Immature natural killer cell (primary cell): ENCODE measurements around the gene GPC6. TPM values are rescaled to one million over a fixed set of nuclear protein-coding genes. Genes with fewer than 3 reads are reported as not detected.
"Not testable (repeated sequence)": the region's sequence is repeated elsewhere in the genome, so short reads cannot be mapped to it uniquely, and the experiment has no call there.

Source experiments
- DNase-seq, 3 donors: peaks; one replicate each; pipeline ENCODE4 v3.0.0; 2022; ENCODE audit warnings: mixed read lengths in 1 of 3
- H3K27ac Mint-ChIP-seq, 6 donors: one replicate each; pipeline ENCODE4 v1.8.0; 2020; ENCODE audit warnings: mixed read lengths in 6 of 6, mild to moderate bottlenecking in 5 of 6, inconsistent platforms in 4 of 6, moderate library complexity in 3 of 6
- H3K27me3 Mint-ChIP-seq, 3 donors: one replicate each; pipeline ENCODE4 v1.8.0; 2020 to 2021; ENCODE audit warnings: low read depth in 3 of 3, mild to moderate bottlenecking in 3 of 3, mixed read lengths in 3 of 3, moderate library complexity in 3 of 3, inconsistent platforms in 1 of 3
- H3K36me3 Mint-ChIP-seq, 3 donors: one replicate each; pipeline ENCODE4 v1.8.0; 2020; ENCODE audit warnings: mixed read lengths in 3 of 3, inconsistent platforms in 2 of 3, mild to moderate bottlenecking in 2 of 3
- H3K4me1 Mint-ChIP-seq, 2 donors: one replicate each; pipeline ENCODE4 v1.8.0; 2020; ENCODE audit warnings: inconsistent platforms in 2 of 2, mild to moderate bottlenecking in 2 of 2, mixed read lengths in 2 of 2, moderate library complexity in 1 of 2
- H3K4me3 Mint-ChIP-seq, 5 donors: one replicate each; pipeline ENCODE4 v1.8.0; 2020; ENCODE audit warnings: mild to moderate bottlenecking in 5 of 5, mixed read lengths in 5 of 5, inconsistent platforms in 3 of 5, moderate library complexity in 3 of 5
- H3K9me3 Mint-ChIP-seq, 6 donors: one replicate each; pipeline ENCODE4 v1.8.0; 2020; ENCODE audit warnings: mild to moderate bottlenecking in 6 of 6, mixed read lengths in 6 of 6, inconsistent platforms in 4 of 6, moderate library complexity in 3 of 6
- polyA plus RNA-seq, 3 donors: library from polyadenylated mRNA; unstranded; fragments of 300-500 nt; fragmentation: Illumina TruSeq; gene quantifications; one replicate each; pipeline ENCODE4 v1.2.3, GENCODE V29; 2021

Gene GPC6
- polyA plus RNA-seq, 3 donors from 2014 or later, result not detected

DNA sequence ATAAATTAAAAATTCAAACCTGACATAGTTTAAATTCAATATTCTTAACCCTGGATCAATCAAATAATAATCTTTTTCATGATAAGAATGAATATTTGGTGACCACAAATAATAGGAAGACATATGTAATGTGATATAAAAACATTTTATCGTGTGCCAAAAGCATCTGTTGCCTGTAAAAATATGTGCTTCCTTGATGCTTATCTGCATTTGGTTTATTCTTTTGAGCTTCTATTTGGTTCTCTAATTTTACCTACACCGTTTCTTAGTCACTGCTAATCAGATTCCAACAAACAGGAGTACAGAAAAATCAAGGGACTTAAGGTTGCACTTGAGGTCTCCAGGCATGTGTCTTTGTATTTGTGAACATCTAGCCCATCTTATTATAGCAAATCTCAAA lies 978.3 kb downstream of the GPC6 start:
- Mint-ChIP-seq H3K36me3 (no peaks in the 10 kb centered on the region), H3K4me3 (no peak overlapping the region), H3K27me3 (peaks cover 0 to 6% (median 2%) of the 10 kb centered on the region in 3 donors), H3K27ac (no peak overlapping the region), H3K4me1 (no peaks in the 10 kb centered on the region), H3K9me3 (peaks cover 0 to 2% (median 0%) of the 10 kb centered on the region in 6 donors)
- DNase-seq, result no peak

DNA sequence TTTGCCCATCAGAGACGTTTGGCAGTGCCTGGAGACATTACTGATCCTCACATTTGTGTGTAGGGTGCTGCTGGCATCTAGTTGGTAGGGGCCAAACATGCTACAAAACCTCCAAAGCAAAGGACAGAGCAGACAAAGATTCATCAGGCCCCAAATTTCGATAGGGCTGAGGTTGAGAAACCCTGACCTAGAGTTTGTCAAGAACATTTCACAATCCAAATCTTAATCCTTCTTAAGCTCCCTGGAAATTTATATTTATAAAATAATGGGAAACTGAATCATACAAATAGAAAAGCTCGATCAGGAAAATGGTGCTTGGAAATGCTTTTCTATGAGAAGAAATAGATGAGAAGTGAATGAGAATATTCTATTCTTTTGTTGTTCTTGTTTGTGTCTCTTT lies 979.3 kb downstream of the GPC6 start:
- peaks cover 0 to 2% (median 0%) of the 10 kb centered on the region in 6 donors for H3K9me3 Mint-ChIP-seq

DNA sequence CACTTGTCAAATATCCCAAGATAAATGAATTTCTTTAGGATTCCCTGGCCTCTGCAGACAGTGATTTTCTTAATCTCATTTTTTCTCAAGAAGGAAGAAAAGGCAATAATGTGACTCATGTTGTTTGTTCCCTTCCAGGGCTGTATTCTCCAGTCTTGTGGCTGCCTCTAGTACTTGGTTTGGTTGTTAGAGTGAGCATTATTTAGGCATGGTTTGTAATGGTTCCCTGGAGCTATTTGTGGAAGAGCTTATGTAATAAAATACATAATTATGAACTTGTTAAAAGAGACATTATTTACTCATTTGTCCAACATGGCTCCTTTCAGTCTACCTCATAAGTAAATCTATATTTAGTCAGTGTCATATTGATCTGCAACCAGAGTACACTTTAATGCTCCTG lies 982.5 kb downstream of the GPC6 start:
- Mint-ChIP-seq H3K27me3 (peaks cover 0 to 4% (median 2%) of the 10 kb centered on the region in 3 donors), H3K4me1 (no peaks in the 10 kb centered on the region), H3K27ac (no peak overlapping the region), H3K9me3 (no peaks in the 10 kb centered on the region), H3K36me3 (no peaks in the 10 kb centered on the region), H3K4me3 (no peak overlapping the region)
- no peak for DNase-seq

More for the DNA sequence above, 979.3 kb downstream of the GPC6 start:
- DNase-seq, result no peak
- H3K36me3 Mint-ChIP-seq, result no peaks in the 10 kb centered on the region
- no peaks in the 10 kb centered on the region for H3K4me1 Mint-ChIP-seq
- H3K27me3 Mint-ChIP-seq, result peaks cover 0 to 6% (median 2%) of the 10 kb centered on the region in 3 donors
- no peak overlapping the region for H3K4me3 Mint-ChIP-seq
- no peak overlapping the region for H3K27ac Mint-ChIP-seq

DNA sequence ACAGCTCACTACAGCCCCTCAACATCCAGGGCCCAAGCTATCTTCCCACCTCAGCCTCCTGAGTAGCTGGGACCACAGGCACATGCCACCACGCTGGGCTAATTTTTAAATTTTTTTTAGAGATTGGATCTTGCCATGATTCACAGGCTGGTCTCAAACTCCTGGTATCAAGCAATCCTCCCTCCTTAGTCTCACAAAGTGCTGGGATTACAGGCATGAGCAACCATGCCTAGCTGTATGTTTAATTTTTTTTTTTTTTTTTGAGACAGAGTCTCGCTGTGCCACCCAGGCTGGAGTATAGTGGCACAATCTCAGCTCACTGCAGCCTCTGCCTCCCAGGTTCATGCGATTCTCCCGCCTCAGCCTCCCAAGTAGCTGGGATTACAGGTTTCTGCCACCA lies 983.3 kb downstream of the GPC6 start:
- not testable (repeated sequence) for H3K27ac Mint-ChIP-seq, DNase-seq, H3K27me3 Mint-ChIP-seq, H3K36me3 Mint-ChIP-seq, H3K9me3 Mint-ChIP-seq, H3K4me1 Mint-ChIP-seq, H3K4me3 Mint-ChIP-seq

DNA sequence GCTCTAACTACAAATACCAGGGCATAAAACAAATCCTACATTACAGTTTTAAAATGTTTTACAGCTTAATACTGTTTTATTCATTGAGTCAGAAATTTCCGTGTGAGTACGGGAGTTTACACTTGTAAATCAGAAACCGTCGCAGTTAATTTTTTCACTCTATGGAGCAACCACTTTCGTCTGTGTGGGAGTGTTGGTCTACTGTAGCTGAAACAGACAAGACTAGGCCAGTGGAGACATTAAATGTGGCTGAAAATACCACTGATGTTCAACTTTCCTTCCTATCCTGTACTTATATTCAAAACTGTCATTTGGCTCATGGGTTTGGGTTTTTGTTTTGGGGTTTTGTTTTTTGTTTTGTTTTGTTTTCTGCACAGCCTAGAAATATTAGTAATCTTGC lies 984.2 kb downstream of the GPC6 start:
- H3K27ac Mint-ChIP-seq, result no peak overlapping the region
- H3K4me1 Mint-ChIP-seq, result no peaks in the 10 kb centered on the region
- H3K4me3 Mint-ChIP-seq, result no peak overlapping the region
- H3K9me3 Mint-ChIP-seq, result no peaks in the 10 kb centered on the region
- no peaks in the 10 kb centered on the region for H3K36me3 Mint-ChIP-seq
- no peak for DNase-seq
- peaks cover 0 to 4% (median 2%) of the 10 kb centered on the region in 3 donors for H3K27me3 Mint-ChIP-seq

DNA sequence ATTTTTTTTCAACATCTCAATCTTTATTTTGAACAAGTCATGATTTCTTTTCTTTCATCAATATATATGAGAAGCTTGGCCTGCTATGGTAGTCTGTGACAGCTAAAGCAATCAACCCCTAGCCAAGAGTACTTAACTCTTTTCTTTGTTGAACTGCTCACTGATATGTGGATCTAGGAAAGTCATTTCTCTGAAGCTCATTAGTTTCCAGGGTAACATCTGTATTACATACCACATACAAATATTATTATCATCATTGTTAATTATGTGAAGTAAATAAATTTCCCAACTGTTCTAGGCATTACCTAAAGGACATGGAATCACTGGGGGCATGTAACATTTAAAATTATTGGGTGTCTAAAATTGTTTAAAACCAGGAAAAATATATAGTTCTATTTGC lies 985.6 kb downstream of the GPC6 start:
- H3K27me3 Mint-ChIP-seq, result peaks cover 0 to 2% (median 0%) of the 10 kb centered on the region in 3 donors
- no peak overlapping the region for H3K4me3 Mint-ChIP-seq
- H3K36me3 Mint-ChIP-seq, result no peaks in the 10 kb centered on the region
- H3K9me3 Mint-ChIP-seq, result no peaks in the 10 kb centered on the region
- no peak for DNase-seq
- H3K4me1 Mint-ChIP-seq, result no peaks in the 10 kb centered on the region
- H3K27ac Mint-ChIP-seq, result no peak overlapping the region

DNA sequence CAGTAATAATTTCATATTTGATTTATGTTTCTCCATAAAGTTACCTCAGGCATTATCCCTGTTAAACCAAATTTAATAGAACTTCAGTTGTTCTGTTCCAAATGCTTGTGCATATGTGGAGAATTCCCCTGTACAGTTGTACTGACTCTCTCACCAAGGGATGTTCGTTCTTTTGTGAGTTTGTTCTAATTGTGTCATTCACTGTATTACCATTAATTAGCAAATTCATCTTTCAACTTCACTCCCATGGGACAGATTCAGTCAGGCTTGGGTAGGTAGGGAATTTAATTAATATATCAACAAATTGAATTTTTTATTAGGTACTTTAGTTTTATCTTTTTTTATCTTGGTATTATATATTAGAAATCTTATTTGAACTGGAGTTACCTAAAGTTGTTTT lies 987.5 kb downstream of the GPC6 start:
- Mint-ChIP-seq H3K27ac (no peak overlapping the region), H3K9me3 (no peaks in the 10 kb centered on the region), H3K36me3 (no peaks in the 10 kb centered on the region), H3K27me3 (no peaks in the 10 kb centered on the region), H3K4me3 (no peak overlapping the region), H3K4me1 (no peaks in the 10 kb centered on the region)
- DNase-seq, result no peak

DNA sequence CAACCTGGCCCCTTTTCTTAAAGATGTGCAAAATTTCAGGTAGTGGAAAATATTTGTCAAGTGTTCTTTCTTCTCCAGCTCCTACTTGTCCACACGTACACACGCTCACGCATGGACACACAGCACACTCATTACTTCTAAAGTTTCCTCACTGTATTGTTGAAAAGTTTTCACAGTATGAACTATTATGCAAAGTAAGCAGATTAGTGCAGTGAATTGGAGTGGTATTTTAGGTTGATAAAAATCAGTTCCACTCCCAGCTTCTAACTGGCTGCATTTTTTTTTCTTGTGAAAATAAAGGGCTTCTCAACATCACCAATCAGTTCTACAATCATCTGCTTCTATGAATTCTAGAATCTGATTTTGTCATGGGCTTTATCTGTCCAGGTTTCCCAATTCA lies 988.4 kb downstream of the GPC6 start:
- Mint-ChIP-seq H3K4me1 (no peaks in the 10 kb centered on the region), H3K9me3 (no peaks in the 10 kb centered on the region), H3K4me3 (no peak overlapping the region), H3K27me3 (no peaks in the 10 kb centered on the region), H3K36me3 (no peaks in the 10 kb centered on the region), H3K27ac (no peak overlapping the region)
- DNase-seq, result no peak

DNA sequence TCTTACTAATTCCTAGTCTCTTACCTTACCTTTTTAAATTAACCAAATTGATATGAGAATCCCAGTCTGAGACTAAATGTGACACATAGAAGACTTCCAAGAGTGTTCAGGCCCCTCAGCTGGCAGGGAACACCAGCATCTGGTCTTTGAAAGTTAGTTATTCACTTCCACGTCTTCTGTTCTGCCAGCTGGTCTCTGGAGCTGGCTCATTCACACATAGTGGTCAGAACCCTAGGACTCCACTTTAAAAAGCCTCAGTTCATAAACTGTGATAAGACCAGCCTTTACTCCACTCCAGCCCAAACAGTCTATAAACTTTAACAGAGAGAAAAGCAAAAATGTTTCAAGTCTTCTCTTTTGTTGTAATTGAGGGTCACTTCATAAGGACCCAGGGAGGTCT lies 989.9 kb downstream of the GPC6 start:
- Mint-ChIP-seq H3K36me3 (no peaks in the 10 kb centered on the region), H3K9me3 (no peaks in the 10 kb centered on the region), H3K27ac (no peak overlapping the region), H3K27me3 (no peaks in the 10 kb centered on the region), H3K4me1 (no peaks in the 10 kb centered on the region), H3K4me3 (no peak overlapping the region)
- no peak for DNase-seq

DNA sequence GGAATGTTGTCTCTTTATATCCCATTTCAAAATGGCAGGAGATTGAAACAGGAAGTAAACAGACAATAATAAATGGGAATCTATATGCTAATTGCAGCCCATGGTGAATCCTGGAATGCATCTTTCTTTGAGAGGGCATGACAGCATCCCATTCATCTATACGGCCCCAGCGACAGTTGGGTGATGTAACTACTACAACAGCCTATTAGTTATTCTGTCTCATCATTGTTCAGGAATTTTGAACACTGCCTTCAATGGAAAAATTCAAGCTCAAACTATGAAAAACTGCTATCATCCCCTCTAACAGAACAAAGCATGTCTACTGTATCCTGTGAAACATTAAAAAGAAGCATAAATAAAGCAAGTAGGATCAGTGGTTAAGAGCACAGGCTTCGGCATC lies 990.8 kb downstream of the GPC6 start:
- no peaks in the 10 kb centered on the region for H3K36me3 Mint-ChIP-seq
- H3K9me3 Mint-ChIP-seq, result no peaks in the 10 kb centered on the region
- H3K4me3 Mint-ChIP-seq, result no peak overlapping the region
- no peak overlapping the region for H3K27ac Mint-ChIP-seq
- no peaks in the 10 kb centered on the region for H3K4me1 Mint-ChIP-seq
- DNase-seq, result no peak
- H3K27me3 Mint-ChIP-seq, result no peaks in the 10 kb centered on the region

DNA sequence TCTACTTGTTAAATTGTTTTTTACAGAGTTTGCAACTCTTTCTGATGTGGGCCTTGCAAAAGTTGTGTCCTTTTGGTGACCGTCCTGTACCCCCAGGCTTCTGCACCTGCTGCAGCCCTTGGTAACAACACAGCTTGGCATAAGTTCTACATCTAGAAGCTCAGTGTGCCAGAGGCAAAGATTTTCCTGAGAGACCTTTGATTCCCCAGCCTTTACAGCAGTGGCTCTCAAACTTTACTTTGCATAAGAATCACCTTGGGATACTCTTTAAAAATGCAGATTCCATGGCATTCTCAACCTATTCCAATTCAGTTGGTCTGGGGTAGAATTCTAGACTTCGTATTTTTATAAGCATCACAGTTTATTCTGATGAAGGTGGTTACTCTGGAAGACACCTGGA lies 991.9 kb downstream of the GPC6 start:
- Mint-ChIP-seq H3K27ac (peak overlapping the region in 1 of 6 donors; percentile 6), H3K4me1 (no peaks in the 10 kb centered on the region), H3K36me3 (no peaks in the 10 kb centered on the region), H3K27me3 (peaks cover 0 to 2% (median 2%) of the 10 kb centered on the region in 3 donors), H3K9me3 (no peaks in the 10 kb centered on the region), H3K4me3 (no peak overlapping the region)
- DNase-seq, result no peak

DNA sequence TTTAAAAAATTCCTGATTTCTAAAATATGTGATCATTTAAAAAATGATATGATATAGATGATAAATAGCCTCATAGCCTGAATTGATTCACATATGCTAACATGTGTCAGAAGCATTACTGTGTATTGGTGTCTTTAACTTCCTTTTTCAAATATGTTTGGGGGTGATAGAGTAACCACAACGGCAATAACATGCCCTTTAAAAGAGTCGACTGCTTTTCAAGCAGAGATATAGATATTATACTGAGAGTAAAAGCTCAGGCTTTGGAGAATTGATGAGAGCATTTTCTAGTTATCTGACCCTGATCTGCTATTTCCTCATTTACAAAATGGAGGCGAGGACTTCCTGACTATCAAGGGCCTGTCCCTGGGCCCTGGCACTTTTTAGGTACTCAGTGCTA lies 992.3 kb downstream of the GPC6 start:
- no peak for DNase-seq
- no peak overlapping the region for H3K4me3 Mint-ChIP-seq
- H3K27ac Mint-ChIP-seq, result no peak overlapping the region
- H3K36me3 Mint-ChIP-seq, result no peaks in the 10 kb centered on the region
- H3K9me3 Mint-ChIP-seq, result no peaks in the 10 kb centered on the region
- H3K4me1 Mint-ChIP-seq, result no peaks in the 10 kb centered on the region
- H3K27me3 Mint-ChIP-seq, result peaks cover 0 to 5% (median 2%) of the 10 kb centered on the region in 3 donors

DNA sequence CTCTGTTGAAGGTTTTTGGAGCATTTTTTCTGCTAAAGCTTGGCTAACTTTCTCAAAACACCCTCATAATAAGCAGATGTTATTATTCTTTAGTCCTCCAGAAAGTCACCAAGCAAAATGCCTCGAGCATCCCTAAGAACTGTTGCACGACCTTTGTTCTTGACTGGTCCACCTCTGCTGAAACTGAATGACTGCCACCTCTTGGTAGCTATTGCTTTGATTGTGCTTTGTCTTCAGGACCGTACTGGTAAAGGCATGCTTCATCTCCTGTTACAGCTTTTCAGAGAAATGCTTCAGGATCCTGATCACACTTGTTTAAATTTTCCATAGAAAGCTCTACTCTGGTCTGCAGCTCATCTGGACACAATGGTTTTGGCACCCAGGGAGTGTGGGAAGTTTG lies 998.1 kb downstream of the GPC6 start:
- no peaks in the 10 kb centered on the region for H3K36me3 Mint-ChIP-seq
- no peak overlapping the region for H3K4me3 Mint-ChIP-seq
- peaks cover 2 to 6% (median 2%) of the 10 kb centered on the region in 3 donors for H3K27me3 Mint-ChIP-seq
- no peaks in the 10 kb centered on the region for H3K9me3 Mint-ChIP-seq
- no peak overlapping the region for H3K27ac Mint-ChIP-seq
- DNase-seq, result no peak
- no peaks in the 10 kb centered on the region for H3K4me1 Mint-ChIP-seq

DNA sequence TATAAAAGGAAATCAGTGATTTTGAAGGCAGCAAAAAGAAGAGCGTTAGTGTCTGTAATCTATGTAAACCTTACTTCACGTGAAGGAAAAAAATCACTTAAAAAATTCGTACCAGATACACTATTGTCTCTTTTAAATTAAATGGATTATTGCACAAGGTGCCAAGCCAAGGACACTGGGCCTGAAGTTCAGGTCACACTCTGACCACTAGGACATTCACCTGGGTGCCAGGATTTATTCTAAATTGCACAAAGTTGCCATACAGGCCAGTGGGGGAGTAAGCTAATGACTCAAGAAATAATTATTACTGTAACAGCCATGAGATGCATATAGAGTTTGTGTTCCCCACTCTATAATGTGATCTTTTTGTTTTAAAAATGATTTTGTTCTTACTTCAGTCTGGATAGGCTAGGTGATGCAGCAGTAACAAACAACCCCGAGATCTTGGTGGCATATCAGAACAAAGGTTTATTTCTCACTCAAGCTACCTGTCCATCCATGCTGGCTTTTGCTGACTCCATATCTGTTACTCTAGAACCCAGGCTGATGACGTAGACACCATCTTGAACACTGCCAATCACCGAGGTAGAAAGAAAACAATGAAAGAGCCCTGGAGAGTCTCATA lies 1000.8 kb downstream of the GPC6 start:
- Mint-ChIP-seq H3K4me3 (no peak overlapping the region), H3K27me3 (peaks cover 2 to 6% (median 2%) of the 10 kb centered on the region in 3 donors), H3K4me1 (no peaks in the 10 kb centered on the region), H3K27ac (no peak overlapping the region), H3K9me3 (no peaks in the 10 kb centered on the region), H3K36me3 (no peaks in the 10 kb centered on the region)
- no peak for DNase-seq

DNA sequence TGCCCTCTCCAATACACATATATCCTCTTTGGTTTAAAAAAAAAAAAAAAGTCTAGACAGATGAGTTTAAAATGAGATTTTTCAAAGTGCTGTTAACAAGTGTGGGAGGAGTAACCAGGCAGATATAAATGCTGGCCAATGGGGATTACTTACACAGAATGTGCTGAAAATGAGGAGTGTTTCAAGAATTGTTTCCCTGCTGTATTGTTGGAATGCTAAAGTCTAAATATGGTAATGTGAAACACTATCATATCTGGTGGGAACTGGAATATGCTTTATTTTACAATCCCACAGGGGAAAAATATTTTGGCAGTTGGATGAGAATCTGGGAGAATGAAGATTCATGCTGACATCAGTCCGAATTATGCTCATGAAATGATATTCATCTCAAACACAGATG lies 1002.2 kb downstream of the GPC6 start:
- no peak for DNase-seq
- no peaks in the 10 kb centered on the region for H3K9me3 Mint-ChIP-seq
- H3K4me3 Mint-ChIP-seq, result no peak overlapping the region
- no peaks in the 10 kb centered on the region for H3K4me1 Mint-ChIP-seq
- H3K36me3 Mint-ChIP-seq, result no peaks in the 10 kb centered on the region
- peaks cover 0 to 2% (median 2%) of the 10 kb centered on the region in 3 donors for H3K27me3 Mint-ChIP-seq
- H3K27ac Mint-ChIP-seq, result no peak overlapping the region
